Activated CD8-positive, alpha-beta memory T cell treated with anti-CD3 and anti-CD28 coated beads, Interleukin-2, amount 50 U/mL, for 1 hour (primary cell): ENCODE measurements around the gene PPP2R2B.

Experiments used
- DNase-seq: peaks from one replicate; pipeline ENCODE4 v3.0.0-alpha.2; 2020; ENCODE audit errors: extremely low read depth

Gene PPP2R2B

DNA sequence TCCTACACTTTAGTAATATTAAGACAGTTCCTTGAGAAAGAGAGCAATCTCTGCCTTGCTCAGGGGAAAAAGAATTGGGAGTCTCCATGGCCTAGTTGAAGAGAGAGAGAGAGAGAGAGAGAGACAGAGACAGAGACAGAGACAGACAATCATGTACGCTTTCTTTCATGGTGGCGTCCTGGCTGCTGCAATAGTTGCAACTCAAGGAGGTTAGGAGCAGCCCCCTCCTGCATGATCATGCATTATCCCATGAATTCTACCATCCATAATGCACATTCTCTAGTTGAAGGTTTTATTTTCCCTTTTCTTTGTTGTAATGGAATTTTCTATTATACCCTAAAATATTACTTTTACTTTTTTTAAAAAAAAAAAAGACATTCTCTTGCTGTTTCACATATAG is 50.7 kb downstream of the PPP2R2B start:
- DNase-seq: no peak

- no peak for DNase-seq
Measured at GRCh38 chr5:146825033-146825432, 53.5 kb downstream of the PPP2R2B start.

- no peak for DNase-seq
Measured at GRCh38 chr5:146821732-146822131, 56.8 kb downstream of the PPP2R2B start.

DNA sequence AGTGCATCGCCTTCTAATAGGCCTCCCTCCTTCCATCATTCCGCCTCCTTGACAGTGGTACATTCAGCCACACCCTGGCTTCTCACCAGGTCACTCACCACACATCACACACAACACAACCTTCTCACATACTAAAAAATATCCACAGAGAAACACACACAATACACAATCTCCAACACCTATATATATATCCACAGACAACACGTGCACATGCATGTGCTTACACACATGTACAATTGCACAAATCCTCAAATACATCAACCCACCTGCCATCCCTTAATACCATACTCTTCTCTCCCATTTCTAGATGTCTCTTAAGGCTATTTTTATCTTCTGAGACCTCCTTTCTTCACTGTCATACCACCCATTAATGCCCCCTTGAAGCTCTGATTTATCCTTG is 57.6 kb downstream of the PPP2R2B start:
- no peak for DNase-seq

GRCh38 chr5:146818822-146819221 is 59.7 kb downstream of the PPP2R2B start:
- DNase-seq: no peak

GRCh38 chr5:146817973-146818372 is 60.6 kb downstream of the PPP2R2B start:
- DNase-seq: no peak

GRCh38 chr5:146816775-146817387 is 61.7 kb downstream of the PPP2R2B start:
- no peak for DNase-seq

DNA sequence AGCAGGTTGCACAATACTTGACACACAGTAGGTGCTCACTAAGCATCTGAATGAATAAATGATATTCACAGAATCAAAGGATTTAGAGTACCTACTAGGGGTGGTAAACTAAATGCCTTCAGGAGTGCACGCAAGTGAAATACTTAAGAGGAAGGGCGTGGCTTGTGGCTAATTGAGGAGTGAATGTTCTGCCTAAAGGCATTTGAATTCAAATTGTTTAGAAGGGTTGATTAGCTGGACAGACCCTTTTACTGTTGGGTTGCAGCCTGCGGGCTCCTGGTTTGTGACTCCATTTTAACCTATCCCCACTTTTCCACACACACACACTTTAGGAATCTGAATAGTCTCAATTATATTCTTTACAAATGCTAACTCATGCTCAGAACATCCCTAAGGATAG is 63.1 kb downstream of the PPP2R2B start:
- no peak for DNase-seq

- no peak for DNase-seq
Measured at GRCh38 chr5:146813346-146814157, 65.0 kb downstream of the PPP2R2B start.

- no peak for DNase-seq
Measured at GRCh38 chr5:146805081-146805480, 73.5 kb downstream of the PPP2R2B start.

- DNase-seq: no peak
Measured at GRCh38 chr5:146802945-146803522, 75.5 kb downstream of the PPP2R2B start.

DNA sequence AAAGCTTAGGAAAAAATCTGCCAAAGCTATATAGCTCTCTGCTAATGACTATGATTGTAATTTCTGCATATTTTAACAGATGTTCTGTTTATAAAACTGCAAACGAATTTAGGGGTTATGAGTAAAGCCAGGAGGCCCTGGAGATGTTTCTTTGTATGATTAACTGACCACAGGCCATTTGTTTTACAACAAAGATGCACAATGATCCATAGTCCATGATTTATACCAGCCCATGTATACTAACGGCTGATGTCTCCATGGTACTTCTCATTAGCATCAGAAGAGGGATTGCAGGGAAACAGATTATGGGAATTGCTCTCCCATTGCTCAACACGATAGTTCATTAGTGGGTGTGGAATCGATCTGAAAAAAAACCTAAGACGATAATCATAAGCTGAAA is 78.9 kb downstream of the PPP2R2B start:
- no peak for DNase-seq

GRCh38 chr5:146799231-146799630 is 79.3 kb downstream of the PPP2R2B start:
- no peak for DNase-seq

GRCh38 chr5:146797658-146798057 is 80.9 kb downstream of the PPP2R2B start:
- no peak for DNase-seq

GRCh38 chr5:146796911-146797310 is 81.6 kb downstream of the PPP2R2B start:
- DNase-seq: no peak

GRCh38 chr5:146796144-146796543 is 82.4 kb downstream of the PPP2R2B start:
- DNase-seq: no peak

- no peak for DNase-seq
Measured at GRCh38 chr5:146794326-146795029, 84.1 kb downstream of the PPP2R2B start.

- no peak for DNase-seq
Measured at GRCh38 chr5:146793709-146794108, 84.8 kb downstream of the PPP2R2B start.

DNA sequence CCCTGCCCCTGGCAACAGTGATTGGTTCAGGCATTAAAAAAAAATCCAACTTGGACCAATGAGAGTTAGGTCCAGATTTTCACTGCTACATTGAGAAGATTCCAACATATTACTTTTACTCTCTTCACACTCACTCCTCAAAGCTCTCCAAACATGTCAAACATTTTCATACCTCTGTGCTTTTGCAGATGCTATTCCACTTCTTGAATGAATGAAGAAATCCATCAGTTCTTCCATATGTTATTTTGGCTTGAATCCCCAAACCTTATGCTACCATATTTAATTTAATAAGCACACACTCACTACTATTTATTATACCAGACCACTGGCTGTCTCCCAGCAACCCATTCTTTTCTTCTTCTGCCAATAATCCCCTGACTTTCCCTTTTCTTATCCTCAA is 87.1 kb downstream of the PPP2R2B start:
- no peak for DNase-seq

GRCh38 chr5:146789712-146790653 is 88.6 kb downstream of the PPP2R2B start:
- no peak for DNase-seq

GRCh38 chr5:146788898-146789297 is 89.7 kb downstream of the PPP2R2B start:
- no peak for DNase-seq
